Mononuclear cell (primary cell): ENCODE data around the gene KCNH5. TPM values are rescaled to one million over a fixed set of nuclear protein-coding genes. Genes with fewer than 3 reads are reported as not detected.
"Not testable (repeated sequence)": the region's sequence is repeated elsewhere in the genome, so short reads cannot be mapped to it uniquely, and the experiment has no call there.

Experiments
- H3K27me3 ChIP-seq: 2 replicates; pipeline ENCODE4 v1.6.0; 2011; ENCODE audit warnings: low read length, control low read depth; ENCODE audit not compliant: insufficient read depth
- H3K4me1 ChIP-seq: 2 replicates; pipeline ENCODE4 v1.5.1; 2011; ENCODE audit warnings: mild to moderate bottlenecking, low read length, control low read depth; ENCODE audit not compliant: insufficient read depth
- H3K4me3 ChIP-seq: 2 replicates; pipeline ENCODE4 v1.5.1; 2011; ENCODE audit warnings: mild to moderate bottlenecking, low read length, moderate library complexity
- H3K9me3 ChIP-seq: 2 replicates; pipeline ENCODE4 v1.5.1; 2011; ENCODE audit warnings: low read depth, mild to moderate bottlenecking, control low read depth, low read length
- total RNA-seq: library from RNA; depleted of rRNA; stranded (reverse); fragments of >200 nt; gene quantifications from one replicate; pipeline ENCODE4 v1.2.3, GENCODE V29; 2012

The KCNH5 gene
- total RNA-seq, 1 donor, result not detected

GRCh38 chr14:62776300-62776699, 269.0 kb downstream of the KCNH5 start:
- Histone ChIP-seq H3K4me1 (no peaks in the 10 kb centered on the region), H3K9me3 (no peaks in the 10 kb centered on the region), H3K4me3 (no peak overlapping the region), H3K27me3 (no peaks in the 10 kb centered on the region)

DNA sequence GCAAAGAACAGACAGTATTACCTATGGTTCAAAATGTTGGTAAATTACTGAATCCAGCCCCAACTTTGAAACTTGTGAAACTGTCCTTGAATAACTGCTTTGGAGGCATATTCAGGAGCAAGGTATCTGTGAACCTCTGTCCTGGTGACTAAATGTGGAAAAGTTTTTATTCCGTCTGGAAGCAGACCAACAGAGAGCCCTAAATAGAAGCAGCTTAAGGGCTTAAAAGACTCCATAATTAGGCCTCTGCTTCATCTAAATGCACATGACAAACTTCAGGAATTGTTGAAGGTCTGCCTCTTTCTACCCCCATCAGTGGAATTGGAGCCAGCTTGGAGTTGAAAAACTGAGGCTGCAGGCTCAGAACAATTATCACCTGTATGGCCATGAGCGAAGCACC, 276.5 kb downstream of the KCNH5 start:
- Histone ChIP-seq H3K4me3 (no peak overlapping the region), H3K4me1 (no peaks in the 10 kb centered on the region), H3K9me3 (peaks cover 4% of the 10 kb centered on the region), H3K27me3 (no peaks in the 10 kb centered on the region)

GRCh38 chr14:62763951-62764350, 281.3 kb downstream of the KCNH5 start:
- no peaks in the 10 kb centered on the region for H3K4me1 ChIP-seq
- H3K27me3 ChIP-seq, result no peaks in the 10 kb centered on the region
- H3K9me3 ChIP-seq, result no peaks in the 10 kb centered on the region
- H3K4me3 ChIP-seq, result no peak overlapping the region

DNA sequence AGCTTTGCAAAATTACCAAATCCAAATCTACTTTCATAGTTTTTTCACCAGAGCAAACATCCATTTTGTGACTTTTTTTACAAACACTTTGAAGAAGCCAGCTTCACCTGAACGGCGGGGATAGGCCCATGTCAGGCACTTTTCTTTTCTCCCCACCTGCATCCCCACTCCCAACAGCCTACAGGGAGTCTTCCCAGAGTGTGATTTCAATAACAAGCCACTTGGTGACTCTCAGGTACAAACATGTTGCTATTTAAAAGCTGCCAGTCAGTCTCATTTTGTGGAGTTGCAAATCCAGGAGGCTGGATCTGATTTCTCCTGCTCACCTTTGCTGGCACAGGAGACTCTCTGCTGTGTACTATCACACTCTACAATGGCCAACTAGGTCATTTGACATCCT, 285.5 kb downstream of the KCNH5 start:
- Histone ChIP-seq H3K9me3 (peaks cover 8% of the 10 kb centered on the region), H3K4me3 (no peak overlapping the region), H3K4me1 (no peaks in the 10 kb centered on the region), H3K27me3 (no peaks in the 10 kb centered on the region)

DNA sequence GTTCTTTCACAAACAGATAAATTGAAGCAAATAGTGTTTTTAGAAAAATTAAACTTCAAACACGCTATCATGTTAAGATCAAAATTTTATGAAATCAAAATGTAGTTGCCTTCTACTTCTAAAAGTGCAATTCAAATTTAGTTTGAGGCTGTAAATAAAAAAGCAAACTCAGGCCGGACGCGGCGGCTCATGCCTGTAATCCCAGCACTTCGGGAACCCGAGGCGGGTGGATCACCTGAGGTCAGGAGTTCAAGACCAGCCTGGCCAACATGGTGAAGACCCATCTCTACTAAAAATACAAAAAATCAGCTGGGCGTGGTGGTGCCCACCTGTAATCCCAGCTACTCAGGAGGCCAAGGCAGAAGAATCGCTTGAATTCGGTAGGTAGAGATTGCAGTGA, 298.4 kb downstream of the KCNH5 start:
- not testable (repeated sequence) for H3K27me3 ChIP-seq, H3K4me1 ChIP-seq, H3K4me3 ChIP-seq, H3K9me3 ChIP-seq

GRCh38 chr14:62745496-62745895, 299.8 kb downstream of the KCNH5 start:
- Histone ChIP-seq H3K4me3 (no peak overlapping the region), H3K27me3 (no peaks in the 10 kb centered on the region), H3K4me1 (no peaks in the 10 kb centered on the region), H3K9me3 (no peaks in the 10 kb centered on the region)

DNA sequence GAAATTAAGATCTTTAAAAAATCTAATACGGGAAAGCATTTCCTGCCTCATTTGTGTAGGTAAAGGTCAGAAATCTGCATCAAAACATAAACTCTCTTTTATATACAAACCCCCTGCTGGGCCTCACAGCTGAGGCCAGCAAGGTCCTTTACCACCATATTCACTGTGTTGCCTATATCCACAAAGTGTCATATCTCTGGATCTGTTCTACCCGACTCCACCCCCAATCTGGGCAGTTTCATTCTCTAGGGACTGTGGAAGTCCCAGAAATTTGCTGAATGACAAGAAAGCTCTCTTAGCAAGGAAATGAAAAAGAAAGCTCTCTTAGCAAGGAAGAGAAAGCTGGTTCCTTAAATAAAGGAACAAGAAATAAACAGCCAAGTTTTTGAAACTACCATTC, 301.7 kb downstream of the KCNH5 start:
- Histone ChIP-seq H3K4me1 (no peaks in the 10 kb centered on the region), H3K4me3 (no peak overlapping the region), H3K27me3 (no peaks in the 10 kb centered on the region), H3K9me3 (no peaks in the 10 kb centered on the region)

GRCh38 chr14:62743118-62743517, 302.1 kb downstream of the KCNH5 start:
- H3K4me3 ChIP-seq, result no peak overlapping the region
- H3K9me3 ChIP-seq, result no peaks in the 10 kb centered on the region
- no peaks in the 10 kb centered on the region for H3K4me1 ChIP-seq
- H3K27me3 ChIP-seq, result no peaks in the 10 kb centered on the region

- no peaks in the 10 kb centered on the region for H3K4me1 ChIP-seq
- no peaks in the 10 kb centered on the region for H3K27me3 ChIP-seq
- H3K4me3 ChIP-seq, result no peak overlapping the region
- H3K9me3 ChIP-seq, result no peaks in the 10 kb centered on the region
Observed at GRCh38 chr14:62739647-62740046, 305.6 kb downstream of the KCNH5 start.

DNA sequence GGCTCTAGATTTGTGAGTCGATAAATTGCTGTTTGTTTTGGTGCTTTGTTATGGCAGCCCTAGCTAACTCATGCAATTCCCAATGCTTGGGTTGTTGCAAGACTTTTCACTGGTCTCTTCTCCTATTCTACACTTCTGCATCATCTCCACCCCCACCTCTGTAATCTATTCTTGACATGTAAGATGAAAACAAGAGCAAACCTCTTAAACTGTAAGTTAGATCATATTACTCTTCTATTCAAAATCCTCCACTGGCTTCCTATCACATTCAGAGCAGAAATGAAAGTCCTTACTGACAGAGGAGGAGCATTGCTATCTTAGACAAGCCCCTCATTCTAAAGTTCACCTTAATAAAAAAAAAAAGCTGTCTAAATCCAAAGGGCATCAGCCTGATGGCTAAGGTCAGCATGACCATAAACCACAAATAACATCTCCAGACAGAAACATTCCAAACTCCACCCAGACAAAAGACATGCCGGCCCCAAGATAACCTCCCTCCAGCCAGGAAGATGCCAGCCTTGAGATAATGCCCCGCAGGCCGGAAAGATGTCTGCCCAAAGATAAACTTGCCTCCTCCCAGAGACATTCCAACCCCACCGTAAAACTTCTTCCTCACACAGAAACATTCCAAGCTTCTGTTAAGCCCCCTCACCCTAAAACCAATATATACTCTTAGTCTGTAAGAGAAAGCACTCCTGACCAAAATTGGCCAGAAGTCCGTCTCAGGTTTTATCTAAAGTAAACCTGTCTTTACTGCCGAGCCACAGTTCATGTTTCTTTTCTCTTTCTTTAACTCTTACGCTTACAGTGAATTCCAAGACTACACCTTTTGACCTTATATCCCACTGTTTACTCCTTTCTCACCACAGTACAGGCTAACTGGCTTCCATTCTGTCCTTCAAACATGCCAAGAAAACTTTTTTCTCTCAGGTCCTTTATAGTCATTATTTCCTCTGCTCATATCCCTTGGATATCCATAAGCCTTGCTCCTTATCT, 308.9 kb downstream of the KCNH5 start:
- H3K4me3 ChIP-seq, result no peak overlapping the region
- H3K27me3 ChIP-seq, result no peaks in the 10 kb centered on the region
- H3K4me1 ChIP-seq, result no peaks in the 10 kb centered on the region
- no peaks in the 10 kb centered on the region for H3K9me3 ChIP-seq

- H3K4me3 ChIP-seq, result no peak overlapping the region
- no peaks in the 10 kb centered on the region for H3K9me3 ChIP-seq
- no peaks in the 10 kb centered on the region for H3K4me1 ChIP-seq
Observed at GRCh38 chr14:62734831-62735230, 310.4 kb downstream of the KCNH5 start.

DNA sequence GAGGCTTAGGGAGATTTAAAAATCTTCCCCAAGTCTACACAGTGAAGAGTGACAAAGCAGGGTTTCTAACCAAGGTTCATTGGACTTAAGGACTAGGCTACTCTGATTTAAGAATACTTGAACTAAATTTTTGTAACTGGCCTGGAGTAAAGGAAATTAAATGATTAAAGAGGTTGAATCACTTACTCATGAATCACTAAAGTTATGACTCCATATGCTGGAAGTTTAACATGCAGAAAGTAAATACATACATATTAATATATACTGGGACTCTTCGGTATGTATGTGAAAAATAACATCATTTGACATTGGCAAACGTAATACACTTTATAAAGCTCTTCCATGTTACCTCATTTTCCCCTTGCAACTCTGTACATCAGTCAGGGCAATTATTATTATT, 322.9 kb downstream of the KCNH5 start:
- Histone ChIP-seq H3K4me1 (no peaks in the 10 kb centered on the region), H3K4me3 (no peak overlapping the region), H3K27me3 (no peaks in the 10 kb centered on the region), H3K9me3 (peaks cover 5% of the 10 kb centered on the region)

More at GRCh38 chr14:62734831-62735230, 310.4 kb downstream of the KCNH5 start:
- no peaks in the 10 kb centered on the region for H3K27me3 ChIP-seq

DNA sequence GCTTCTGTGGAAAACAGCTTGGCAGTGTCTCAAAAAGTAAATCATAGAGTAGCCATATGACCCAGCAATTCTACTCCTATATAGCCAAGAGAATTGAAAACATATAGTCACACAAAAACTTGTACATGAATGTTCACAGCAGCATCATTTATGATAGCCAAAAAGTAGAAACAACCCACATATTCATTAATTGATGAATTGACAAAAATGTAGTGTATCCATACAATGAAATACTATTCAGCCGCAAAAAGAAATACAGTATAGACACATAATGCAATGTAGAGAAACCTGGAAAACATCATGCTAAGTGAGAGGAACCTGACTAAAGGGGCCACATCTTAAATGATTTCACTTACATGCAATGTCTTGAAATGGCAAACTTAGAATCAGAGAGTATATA, 326.6 kb downstream of the KCNH5 start:
- no peaks in the 10 kb centered on the region for H3K27me3 ChIP-seq
- no peaks in the 10 kb centered on the region for H3K9me3 ChIP-seq
- no peak overlapping the region for H3K4me3 ChIP-seq
- H3K4me1 ChIP-seq, result no peaks in the 10 kb centered on the region

DNA sequence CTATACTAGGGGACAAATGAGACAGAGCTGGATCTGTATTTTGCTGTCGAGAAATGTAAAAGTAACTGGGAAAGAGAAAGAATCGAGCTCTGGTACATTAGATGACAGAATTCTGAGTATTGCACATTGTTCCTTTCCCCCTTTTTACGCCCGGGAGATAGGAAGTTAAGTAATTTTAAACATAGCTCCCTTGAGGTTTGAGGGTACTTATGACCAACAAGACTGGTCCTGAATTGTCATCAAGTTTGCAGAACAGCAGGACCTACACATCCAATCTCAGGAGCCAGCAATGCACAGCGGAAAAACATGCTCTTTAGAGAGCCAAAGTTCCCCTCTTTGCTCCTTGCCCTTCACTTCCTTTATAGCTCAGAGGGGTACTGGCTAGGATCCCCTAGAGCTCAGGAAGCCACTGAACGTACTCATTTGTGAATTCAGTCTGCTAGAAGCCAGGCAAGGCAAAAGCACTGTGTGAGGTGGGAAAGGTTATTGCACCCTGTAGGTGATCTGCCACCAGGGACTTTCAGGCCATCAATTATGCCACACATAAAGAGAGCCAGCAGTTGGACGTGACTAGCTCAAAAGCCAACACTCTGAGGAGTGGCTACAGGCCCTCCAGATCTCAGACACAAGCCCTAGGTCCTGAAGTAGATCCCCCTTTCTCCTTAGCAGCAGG, 333.8 kb downstream of the KCNH5 start:
- H3K4me1 ChIP-seq, result no peaks in the 10 kb centered on the region
- no peak overlapping the region for H3K4me3 ChIP-seq
- H3K9me3 ChIP-seq, result no peaks in the 10 kb centered on the region
- H3K27me3 ChIP-seq, result no peaks in the 10 kb centered on the region

DNA sequence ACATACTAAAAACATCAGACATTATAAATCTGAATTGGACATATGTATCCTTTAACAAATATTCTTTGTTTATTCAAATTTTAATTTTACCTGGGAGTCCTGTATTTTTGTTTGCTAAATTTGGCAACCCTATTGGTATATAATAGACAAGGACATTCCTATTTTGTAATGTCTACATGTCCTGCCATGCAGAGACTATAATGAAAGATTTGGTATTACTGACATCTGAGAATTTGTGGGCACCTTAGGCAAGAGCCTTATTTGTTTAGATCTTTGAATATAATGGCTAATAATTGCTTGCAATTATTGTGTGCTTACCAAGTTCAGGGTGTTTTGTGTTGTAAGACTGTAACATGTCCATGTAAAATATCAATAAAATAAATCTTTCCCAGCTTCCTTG, 334.4 kb downstream of the KCNH5 start:
- no peaks in the 10 kb centered on the region for H3K9me3 ChIP-seq
- no peak overlapping the region for H3K4me3 ChIP-seq
- H3K4me1 ChIP-seq, result no peaks in the 10 kb centered on the region
- no peaks in the 10 kb centered on the region for H3K27me3 ChIP-seq
